Measurements from ENCODE around the gene PPP3CA.
A peak's percentile ranks its signal among the peaks of the same experiment; 100 is the strongest.

Gene PPP3CA

GRCh38 chr4:101347267-101347556 lies at the start of gene PPP3CA:
Gene PPP3CA, minus strand, starts transcription at chr4:101347526.
- DNase-seq = no peak

- DNase-seq = no peak
These were observed 45.9 kb upstream of the PPP3CA start for GRCh38 chr4:101393256-101393655.

GRCh38 chr4:101370663-101371210 lies 23.4 kb upstream of the PPP3CA start:
- DNase-seq = no peak

- DNase-seq = no peak
These were observed 19.9 kb upstream of the PPP3CA start for GRCh38 chr4:101367201-101367600.

GRCh38 chr4:101366331-101366730 lies 19.0 kb upstream of the PPP3CA start:
- no peak for DNase-seq

- DNase-seq = no peak
These were observed 10.4 kb upstream of the PPP3CA start for GRCh38 chr4:101357751-101358150.

- DNase-seq = no peak
These were observed 9.6 kb upstream of the PPP3CA start for GRCh38 chr4:101356928-101357327.

GRCh38 chr4:101355767-101356702 lies 8.7 kb upstream of the PPP3CA start:
- no peak for DNase-seq

GRCh38 chr4:101355246-101355645 lies 7.9 kb upstream of the PPP3CA start:
- DNase-seq = no peak

GRCh38 chr4:101349801-101350064 lies 2.4 kb upstream of the PPP3CA start:
- no peak for DNase-seq

GRCh38 chr4:101348995-101349800 lies 1.9 kb upstream of the PPP3CA start:
- no peak for DNase-seq

- DNase-seq = no peak
These were observed 1.1 kb upstream of the PPP3CA start for GRCh38 chr4:101348367-101348827.

- peak; percentile 99 for DNase-seq
These were observed 436 bp upstream of the PPP3CA start for GRCh38 chr4:101347557-101348366.

- peak; percentile 62 for DNase-seq
These were observed 717 bp downstream of the PPP3CA start for GRCh38 chr4:101346351-101347266.

- DNase-seq = peak; percentile 58
These were observed 1.6 kb downstream of the PPP3CA start for GRCh38 chr4:101345596-101346350.

- DNase-seq = no peak
These were observed 2.1 kb downstream of the PPP3CA start for GRCh38 chr4:101345271-101345595.

- DNase-seq = no peak
These were observed 8.0 kb downstream of the PPP3CA start for GRCh38 chr4:101339332-101339731.

GRCh38 chr4:101337688-101338087 lies 9.6 kb downstream of the PPP3CA start:
- no peak for DNase-seq

- DNase-seq = no peak
These were observed 12.3 kb downstream of the PPP3CA start for GRCh38 chr4:101334963-101335572.

- no peak for DNase-seq
These were observed 14.9 kb downstream of the PPP3CA start for GRCh38 chr4:101332424-101332823.

GRCh38 chr4:101331017-101331416 lies 16.3 kb downstream of the PPP3CA start:
- DNase-seq = no peak

All from activated CD4-positive, alpha-beta T cell treated with anti-CD3 and anti-CD28 coated beads, Interleukin-2, amount 50 U/mL, for 1 hour (primary cell).